HTERT RPE-1 (cell line): ENCODE measurements around the gene SDCCAG8.

ENCODE experiments used
- in situ Hi-C: fragments of 300-500 bp; cut with MboI; formaldehyde crosslinking; loops from 4 replicates; pipeline ENCODE4 v1.14.3; 2020; ENCODE audit warnings: low sequenced_read_pairs

The SDCCAG8 gene

GRCh38 chr1:243449373-243449772 is 193.5 kb downstream of the SDCCAG8 start:
- in situ Hi-C loops: no loop called here

- in situ Hi-C loops: no loop called here
Observed at GRCh38 chr1:243452092-243452491, 196.3 kb downstream of the SDCCAG8 start.

GRCh38 chr1:243454328-243454997 is 198.6 kb downstream of the SDCCAG8 start:
- in situ Hi-C loops: no loop called here

GRCh38 chr1:243455760-243456651 is 200.2 kb downstream of the SDCCAG8 start:
- in situ Hi-C loops: no loop called here

GRCh38 chr1:243457363-243457982 is 201.6 kb downstream of the SDCCAG8 start:
- in situ Hi-C loops: no loop called here

- in situ Hi-C loops: no loop called here
Observed at GRCh38 chr1:243459059-243459458, 203.2 kb downstream of the SDCCAG8 start.

GRCh38 chr1:243461700-243462099 is 205.9 kb downstream of the SDCCAG8 start:
- in situ Hi-C loops: no loop called here

GRCh38 chr1:243462929-243463697 is 207.3 kb downstream of the SDCCAG8 start:
- in situ Hi-C loops: no loop called here

- in situ Hi-C loops: no loop called here
Observed at GRCh38 chr1:243465081-243465480, 209.2 kb downstream of the SDCCAG8 start.

GRCh38 chr1:243465738-243466137 is 209.9 kb downstream of the SDCCAG8 start:
- in situ Hi-C loops: no loop called here

- in situ Hi-C loops: no loop called here
Observed at GRCh38 chr1:243469497-243469896, 213.7 kb downstream of the SDCCAG8 start.

GRCh38 chr1:243470502-243470901 is 214.7 kb downstream of the SDCCAG8 start:
- in situ Hi-C loops: no loop called here

GRCh38 chr1:243471026-243471685 is 215.3 kb downstream of the SDCCAG8 start:
- in situ Hi-C loops: no loop called here

- in situ Hi-C loops: no loop called here
Observed at GRCh38 chr1:243471754-243472745, 216.2 kb downstream of the SDCCAG8 start.

- in situ Hi-C loops: no loop called here
Observed at GRCh38 chr1:243473227-243474135, 217.6 kb downstream of the SDCCAG8 start.

- in situ Hi-C loops: no loop called here
Observed at GRCh38 chr1:243474136-243474881, 218.5 kb downstream of the SDCCAG8 start.

GRCh38 chr1:243474906-243475305 is 219.1 kb downstream of the SDCCAG8 start:
- in situ Hi-C loops: no loop called here
